IMR-90 (cell line): ENCODE measurements around the gene MGA. TPM values are rescaled to one million over a fixed set of nuclear protein-coding genes. Genes with fewer than 3 reads are reported as not detected.

Experiments
- ATAC-seq: fragments of 200-7000 bp; cut with Tn5 transposase; 2 replicates; pipeline ENCODE4 v1.9.1; 2020; ENCODE audit warnings: low read depth, mild to moderate bottlenecking, moderate library complexity
- BruUV-seq: library from RNA; stranded (reverse); fragments of 400-500 nt; replicated peaks from 2 replicates; lab custom pipeline; 2021; lab: Mats Ljungman, UMichigan
- CTCF ChIA-PET: fragments of 300-600 bp; formaldehyde crosslinking; extraction: SDS; loops from one replicate; lab custom pipeline; 2021; ENCODE audit warnings: antibody characterized with exemption; lab: Yijun Ruan, JAX
- POLR2A ChIA-PET: fragments of 300-600 bp; sonication (Branson Sonifier 250); formaldehyde crosslinking; loops from one replicate; lab custom pipeline; 2022; ENCODE audit warnings: antibody characterized with exemption; ENCODE audit not compliant: unreplicated experiment; lab: Charles Lee
- DNase-seq: peaks from one replicate; pipeline ENCODE4 v3.0.0; 2013
- H2AFZ ChIP-seq: replicated peaks from 2 replicates; pipeline ENCODE3; 2013; ENCODE audit warnings: low read length, mild to moderate bottlenecking; ENCODE audit not compliant: poor library complexity
- H2AK5ac ChIP-seq: 2 replicates; pipeline ENCODE4 v1.6.1; 2013; ENCODE audit warnings: low read depth, low read length, inconsistent platforms
- H2AK9ac ChIP-seq: replicated peaks from 2 replicates; pipeline ENCODE3; 2013; ENCODE audit warnings: mild to moderate bottlenecking, low read depth, low read length, moderate library complexity; ENCODE audit not compliant: poor library complexity
- H2BK120ac ChIP-seq: 2 replicates; pipeline ENCODE4 v1.6.1; 2013; ENCODE audit warnings: low read depth, low read length, inconsistent platforms
- H2BK15ac ChIP-seq: 3 replicates; pipeline ENCODE4 v1.6.1; 2013; ENCODE audit warnings: low read depth, low read length, inconsistent platforms
- H2BK20ac ChIP-seq: 2 replicates; pipeline ENCODE4 v1.6.1; 2013; ENCODE audit warnings: low read depth, mild to moderate bottlenecking, inconsistent platforms, low read length, moderate library complexity
- H2BK5ac ChIP-seq: 2 replicates; pipeline ENCODE4 v1.6.1; 2013; ENCODE audit warnings: mild to moderate bottlenecking, low read depth, low read length, inconsistent platforms; ENCODE audit not compliant: poor library complexity, severe bottlenecking
- H3K14ac ChIP-seq: replicated peaks from 2 replicates; pipeline ENCODE4 v1.6.1; 2013; ENCODE audit warnings: low read depth, low read length, inconsistent platforms
- H3K18ac ChIP-seq: 2 replicates; pipeline ENCODE4 v1.6.1; 2013; ENCODE audit warnings: low read depth, low read length, control low read depth
- H3K23ac ChIP-seq: 2 replicates; pipeline ENCODE4 v1.6.1; 2013; ENCODE audit warnings: low read depth, low read length, inconsistent platforms
- H3K27ac ChIP-seq: 2 replicates; pipeline ENCODE4 v1.5.1; 2013; ENCODE audit warnings: mild to moderate bottlenecking, control low read depth, low read length; ENCODE audit not compliant: insufficient read depth
- H3K27me3 ChIP-seq: 2 replicates; pipeline ENCODE4 v1.6.1; 2013; ENCODE audit warnings: low read length; ENCODE audit not compliant: control insufficient read depth, insufficient read depth
- H3K36me3 ChIP-seq: 2 replicates; pipeline ENCODE4 v1.6.1; 2013; ENCODE audit warnings: low read length, mixed read lengths; ENCODE audit not compliant: control insufficient read depth, insufficient read depth
- H3K4ac ChIP-seq: 2 replicates; pipeline ENCODE4 v1.6.1; 2013; ENCODE audit warnings: low read depth, low read length, inconsistent platforms
- H3K4me1 ChIP-seq: 2 replicates; pipeline ENCODE4 v1.6.1; 2013; ENCODE audit warnings: low read length, mixed read lengths; ENCODE audit not compliant: control insufficient read depth, insufficient read depth
- H3K4me2 ChIP-seq: 2 replicates; pipeline ENCODE4 v1.6.1; 2013; ENCODE audit warnings: low read depth, mild to moderate bottlenecking, control low read depth, low read length, moderate library complexity
- H3K4me3 ChIP-seq: 2 replicates; pipeline ENCODE4 v1.5.1; 2013; ENCODE audit warnings: low read depth, mild to moderate bottlenecking, control low read depth, low read length, moderate library complexity; ENCODE audit not compliant: insufficient read depth
- H3K56ac ChIP-seq: 2 replicates; pipeline ENCODE4 v1.6.1; 2013; ENCODE audit warnings: low read length, inconsistent platforms; ENCODE audit not compliant: insufficient read depth; ENCODE audit errors: extremely low read depth
- H3K79me1 ChIP-seq, 2 experiments: 2 replicates each; pipeline ENCODE4 v1.6.1; 2013; ENCODE audit warnings: low read length in 2 of 2, inconsistent platforms in 1 of 2, low read depth in 1 of 2
- H3K9ac ChIP-seq: 2 replicates; pipeline ENCODE4 v1.6.1; 2013; ENCODE audit warnings: low read depth, low read length, control low read depth
- H3K9me1 ChIP-seq: 2 replicates; pipeline ENCODE4 v1.6.1; 2013; ENCODE audit warnings: low read length, inconsistent platforms; ENCODE audit not compliant: insufficient read depth
- H3K9me3 ChIP-seq: 2 replicates; pipeline ENCODE4 v1.6.1; 2013; ENCODE audit warnings: low read length; ENCODE audit not compliant: control insufficient read depth, insufficient read depth
- H4K20me1 ChIP-seq: 2 replicates; pipeline ENCODE4 v1.6.1; 2013; ENCODE audit warnings: low read length, inconsistent platforms; ENCODE audit not compliant: insufficient read depth
- H4K5ac ChIP-seq: 2 replicates; pipeline ENCODE4 v1.6.1; 2013; ENCODE audit warnings: mild to moderate bottlenecking, low read depth, low read length, control low read depth
- H4K8ac ChIP-seq, 2 experiments: 2 replicates each; pipeline ENCODE4 v1.6.1; 2013; ENCODE audit warnings: low read depth in 2 of 2, low read length in 2 of 2, control low read depth in 1 of 2, inconsistent platforms in 1 of 2
- H4K91ac ChIP-seq: 2 replicates; pipeline ENCODE4 v1.6.1; 2013; ENCODE audit warnings: low read depth, low read length, inconsistent platforms; ENCODE audit not compliant: insufficient read depth
- BHLHE40 ChIP-seq: fragments of 150-350 bp; IDR thresholded peaks from 2 replicates; pipeline ENCODE4 v1.6.1; 2016; ENCODE audit warnings: mild to moderate bottlenecking, low read depth, low read length
- CEBPB ChIP-seq: IDR thresholded peaks from 2 replicates; pipeline ENCODE4 v1.6.1; 2012; ENCODE audit warnings: low read depth, low read length, improper control_type of control experiment
- CHD1 ChIP-seq: IDR thresholded peaks from 2 replicates; pipeline ENCODE4 v1.6.1; 2012; ENCODE audit warnings: low read depth, low read length, improper control_type of control experiment
- FOS ChIP-seq: fragments of 150-350 bp; IDR thresholded peaks from 2 replicates; pipeline ENCODE4 v1.6.1; 2016; ENCODE audit warnings: low read depth, low read length
- MAFK ChIP-seq: IDR thresholded peaks from 2 replicates; pipeline ENCODE4 v1.6.1; 2012; ENCODE audit warnings: low read depth, low read length, improper control_type of control experiment
- MAZ ChIP-seq: IDR thresholded peaks from 2 replicates; pipeline ENCODE4 v1.6.1; 2012; ENCODE audit warnings: low read depth, mild to moderate bottlenecking, low read length, improper control_type of control experiment, moderate library complexity, borderline replicate concordance
- MXI1 ChIP-seq: IDR thresholded peaks from 2 replicates; pipeline ENCODE4 v1.6.1; 2012; ENCODE audit warnings: low read depth, mild to moderate bottlenecking, low read length, moderate library complexity, borderline replicate concordance
- NFE2L2 ChIP-seq: fragments of 150-350 bp; IDR thresholded peaks from 2 replicates; pipeline ENCODE4 v1.6.1; 2016; ENCODE audit warnings: low read depth, mild to moderate bottlenecking, low read length
- POLR2A ChIP-seq: IDR thresholded peaks from 2 replicates; pipeline ENCODE4 v1.6.1; 2012; ENCODE audit warnings: mild to moderate bottlenecking, low read depth, low read length
- RAD21 ChIP-seq: IDR thresholded peaks from 2 replicates; pipeline ENCODE4 v1.6.1; 2012; ENCODE audit warnings: low read length, improper control_type of control experiment
- RCOR1 ChIP-seq: IDR thresholded peaks from 2 replicates; pipeline ENCODE4 v1.6.1; 2012; ENCODE audit warnings: mild to moderate bottlenecking, low read length, improper control_type of control experiment; ENCODE audit not compliant: insufficient replicate concordance
- RFX5 ChIP-seq: IDR thresholded peaks from 2 replicates; pipeline ENCODE4 v1.8.0; 2012; ENCODE audit warnings: low read depth, mild to moderate bottlenecking, low read length, moderate library complexity
- SMC3 ChIP-seq: fragments of 150-350 bp; IDR thresholded peaks from 2 replicates; pipeline ENCODE4 v1.6.1; 2016; ENCODE audit warnings: low read depth, mild to moderate bottlenecking, antibody characterized with exemption, low read length, moderate library complexity
- USF2 ChIP-seq: fragments of 150-350 bp; IDR thresholded peaks from 2 replicates; pipeline ENCODE4 v1.6.1; 2017; ENCODE audit warnings: mild to moderate bottlenecking, antibody characterized with exemption, low read length, low read depth
- WGBS, 2 experiments: methylation state at CpG; one replicate each; pipeline versions ENCODE4 v1.1.5 to v1.1.7; 2013; ENCODE audit warnings: missing lambda C conversion rate in 2 of 2; ENCODE audit not compliant: insufficient read length in 1 of 2; ENCODE audit errors: extremely low coverage in 2 of 2; 5-methylcytosine and 5-hydroxymethylcytosine counted together
- dilution Hi-C: fragments of 300-500 bp; cut with HindIII; formaldehyde crosslinking; loops from one replicate; pipeline ENCODE4 v1.14.3; 2018; ENCODE audit warnings: low sequenced_read_pairs; ENCODE audit not compliant: unreplicated experiment
- in situ Hi-C: fragments of 300-500 bp; cut with MboI; formaldehyde crosslinking; loops from 3 replicates; pipeline ENCODE4 v1.14.3; 2019; ENCODE audit warnings: low sequenced_read_pairs, inconsistent platforms, mixed read lengths
- intact Hi-C: fragments of 100-400 bp; cut with micrococcal nuclease; formaldehyde crosslinking; loops from 2 replicates; pipeline ENCODE4 v1.10.0; 2022
- polyA plus RNA-seq, 3 experiments: library from polyadenylated mRNA; depleted of rRNA; stranded (reverse); fragments of >200 nt; gene quantifications; 2 replicates each; pipeline ENCODE4 v1.2.3, GENCODE V29; 2012; ENCODE audit warnings: low replicate concordance in 1 of 3
- total RNA-seq: library from RNA; depleted of rRNA; stranded (reverse); fragments of >200 nt; gene quantifications from 2 replicates; pipeline ENCODE4 v1.2.3, GENCODE V29; 2012
- TF ChIP-seq, protein P1 (sequence below): fragments of 150-350 bp; IDR thresholded peaks from 2 replicates; pipeline ENCODE4 v1.6.1; 2016; ENCODE audit warnings: low read depth, mild to moderate bottlenecking, low read length, moderate library complexity, borderline replicate concordance
- TF ChIP-seq, protein P2 (sequence below): conservative IDR thresholded peaks from 2 replicates; pipeline ENCODE4 v1.5.1; 2012; ENCODE audit warnings: mild to moderate bottlenecking, low read depth, low read length, improper control_type of control experiment

The MGA gene
- total and polyA plus RNA-seq, 2 of the 4 experiments (the other 2 are of a cell fraction), result 3.2 to 38.0 TPM

DNA sequence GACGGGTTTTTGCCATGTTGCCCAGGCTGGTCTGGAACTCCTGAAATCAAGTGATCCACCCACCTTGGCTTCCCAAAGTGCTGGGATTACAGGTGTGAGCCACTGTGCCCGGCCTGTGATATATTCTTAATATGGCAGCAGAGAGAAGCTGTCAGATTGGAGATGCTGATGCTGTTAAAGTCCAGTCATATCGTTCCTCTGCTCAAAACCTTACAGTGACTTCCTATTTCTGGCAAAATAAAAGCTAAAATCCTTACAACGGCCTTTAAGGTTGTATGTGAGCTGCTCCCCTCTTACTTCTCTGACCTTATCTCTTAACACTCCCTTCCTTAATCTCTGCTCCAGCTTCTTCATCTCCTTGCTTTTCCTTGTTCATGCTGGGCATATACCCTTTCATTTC, 26.6 kb upstream of the MGA start:
- WGBS, 2 experiments, result 86% methylated on average over 1 of the region's 4 CpGs; no CpG with 5 or more reads in 1 of the 2 experiments
- POLR2A ChIA-PET, result no interaction called here

More for the DNA sequence above, 26.6 kb upstream of the MGA start:
- H3K36me3 ChIP-seq, result no peaks in the 10 kb centered on the region
- no peaks in the 10 kb centered on the region for H3K9me3 ChIP-seq
- H2BK20ac ChIP-seq, result no peak overlapping the region
- in situ Hi-C loops (no loop called here), dilution Hi-C loops (no loop called here), intact Hi-C loops (no loop called here)
- no peak overlapping the region for H3K4me3 ChIP-seq
- H2AFZ ChIP-seq, result no peak overlapping the region
- BruUV-seq, result no TSS peak
- no peaks in the 10 kb centered on the region for H3K9me1 ChIP-seq
- no peak for TF ChIP-seq RCOR1
- no peak for TF ChIP-seq SMC3
- TF ChIP-seq, protein P1, sequence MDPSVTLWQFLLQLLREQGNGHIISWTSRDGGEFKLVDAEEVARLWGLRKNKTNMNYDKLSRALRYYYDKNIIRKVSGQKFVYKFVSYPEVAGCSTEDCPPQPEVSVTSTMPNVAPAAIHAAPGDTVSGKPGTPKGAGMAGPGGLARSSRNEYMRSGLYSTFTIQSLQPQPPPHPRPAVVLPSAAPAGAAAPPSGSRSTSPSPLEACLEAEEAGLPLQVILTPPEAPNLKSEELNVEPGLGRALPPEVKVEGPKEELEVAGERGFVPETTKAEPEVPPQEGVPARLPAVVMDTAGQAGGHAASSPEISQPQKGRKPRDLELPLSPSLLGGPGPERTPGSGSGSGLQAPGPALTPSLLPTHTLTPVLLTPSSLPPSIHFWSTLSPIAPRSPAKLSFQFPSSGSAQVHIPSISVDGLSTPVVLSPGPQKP, result no peak
- TF ChIP-seq MAFK, result no peak
- TF ChIP-seq, protein P2, sequence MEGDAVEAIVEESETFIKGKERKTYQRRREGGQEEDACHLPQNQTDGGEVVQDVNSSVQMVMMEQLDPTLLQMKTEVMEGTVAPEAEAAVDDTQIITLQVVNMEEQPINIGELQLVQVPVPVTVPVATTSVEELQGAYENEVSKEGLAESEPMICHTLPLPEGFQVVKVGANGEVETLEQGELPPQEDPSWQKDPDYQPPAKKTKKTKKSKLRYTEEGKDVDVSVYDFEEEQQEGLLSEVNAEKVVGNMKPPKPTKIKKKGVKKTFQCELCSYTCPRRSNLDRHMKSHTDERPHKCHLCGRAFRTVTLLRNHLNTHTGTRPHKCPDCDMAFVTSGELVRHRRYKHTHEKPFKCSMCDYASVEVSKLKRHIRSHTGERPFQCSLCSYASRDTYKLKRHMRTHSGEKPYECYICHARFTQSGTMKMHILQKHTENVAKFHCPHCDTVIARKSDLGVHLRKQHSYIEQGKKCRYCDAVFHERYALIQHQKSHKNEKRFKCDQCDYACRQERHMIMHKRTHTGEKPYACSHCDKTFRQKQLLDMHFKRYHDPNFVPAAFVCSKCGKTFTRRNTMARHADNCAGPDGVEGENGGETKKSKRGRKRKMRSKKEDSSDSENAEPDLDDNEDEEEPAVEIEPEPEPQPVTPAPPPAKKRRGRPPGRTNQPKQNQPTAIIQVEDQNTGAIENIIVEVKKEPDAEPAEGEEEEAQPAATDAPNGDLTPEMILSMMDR, result no peak
- TF ChIP-seq CEBPB, result no peak
- no peak for TF ChIP-seq MXI1
- TF ChIP-seq CHD1, result no peak
- TF ChIP-seq POLR2A, result no peak
- TF ChIP-seq FOS, result no peak
- TF ChIP-seq NFE2L2, result no peak
- no peak for TF ChIP-seq MAZ
- TF ChIP-seq BHLHE40, result no peak
- TF ChIP-seq RAD21, result no peak
- TF ChIP-seq USF2, result no peak
- TF ChIP-seq RFX5, result no peak
- DNase-seq, result no peak
- no peak overlapping the region for H2BK5ac ChIP-seq
- ATAC-seq, result no peak
- H2AK5ac ChIP-seq, result no peak overlapping the region
- H4K8ac ChIP-seq, result no peak overlapping the region
- no peak overlapping the region for H2BK120ac ChIP-seq
- H3K27ac ChIP-seq, result no peak overlapping the region
- no peaks in the 10 kb centered on the region for H4K20me1 ChIP-seq
- no peak overlapping the region for H3K23ac ChIP-seq
- H4K5ac ChIP-seq, result no peak overlapping the region
- no peak overlapping the region for H2AK9ac ChIP-seq
- no peak overlapping the region for H2BK15ac ChIP-seq
- H3K79me1 ChIP-seq, result peaks cover 5 to 6% of the 10 kb centered on the region in 2 experiments; a peak in 3 of 4 replicates
- H3K4ac ChIP-seq, result no peak overlapping the region
- H3K27me3 ChIP-seq, result no peaks in the 10 kb centered on the region
- H3K56ac ChIP-seq, result no peak overlapping the region
- no peak overlapping the region for H3K4me2 ChIP-seq
- CTCF ChIA-PET, result no interaction called here
- no peak overlapping the region for H3K9ac ChIP-seq
- H3K18ac ChIP-seq, result no peak overlapping the region
- no peak overlapping the region for H4K91ac ChIP-seq
- H3K14ac ChIP-seq, result no peak overlapping the region
- H3K4me1 ChIP-seq, result no peaks in the 10 kb centered on the region
